GM12878 (cell line): ENCODE results near the gene DNASE2. TPM values are rescaled to one million over a fixed set of nuclear protein-coding genes. Genes with fewer than 3 reads are reported as not detected.

Experiments used
- ATAC-seq: fragments of 200-7000 bp; cut with Tn5 transposase; 3 replicates; pipeline ENCODE4 v1.9.1; 2020; ENCODE audit warnings: mild to moderate bottlenecking, moderate library complexity
- BruUV-seq: library from RNA; stranded (reverse); fragments of 400-500 nt; replicated peaks from 2 replicates; lab custom pipeline; 2021; lab: Mats Ljungman, UMichigan
- CTCF ChIA-PET: fragments of 300-600 bp; sonication (Branson Sonifier 250); formaldehyde crosslinking; extraction: SDS; loops from one replicate; lab custom pipeline; 2021; ENCODE audit warnings: inconsistent platforms; lab: Yijun Ruan, JAX
- POLR2A ChIA-PET: fragments of 350-600 bp; formaldehyde crosslinking; extraction: SDS; loops from one replicate; lab custom pipeline; 2021; ENCODE audit warnings: inconsistent platforms; lab: Charles Lee
- RAD21 ChIA-PET: fragments of 300-600 bp; sonication (Branson Sonifier 250); formaldehyde crosslinking; loops from one replicate; lab custom pipeline; 2023; ENCODE audit warnings: antibody characterized with exemption; ENCODE audit not compliant: unreplicated experiment; lab: Charles Lee
- SMC1A ChIA-PET: fragments of 300-600 bp; sonication (Branson Sonifier 250); formaldehyde crosslinking; loops from one replicate; lab custom pipeline; 2023; ENCODE audit not compliant: unreplicated experiment, uncharacterized antibody; lab: Charles Lee
- DNase-seq: peaks from one replicate; pipeline ENCODE4 v3.0.0-alpha.2; 2011; ENCODE audit warnings: low read depth, low spot score
- FAIRE-seq: peaks from 3 replicates; lab custom pipeline; 2011; peaks lifted over from hg19 to GRCh38; lab: Jason Lieb, UNC
- H2AFZ ChIP-seq: 2 replicates; pipeline ENCODE4 v1.6.0; 2011; ENCODE audit warnings: low read depth, low read length, control low read depth; ENCODE audit not compliant: control insufficient read depth
- H3K27ac ChIP-seq: 2 replicates; pipeline ENCODE4 v1.5.1; 2011; ENCODE audit warnings: control low read depth; ENCODE audit not compliant: control insufficient read depth, insufficient read depth
- H3K27me3 ChIP-seq, 2 experiments: replicated peaks in 1 of 2; 2 replicates each; pipeline versions ENCODE4 v1.6.0 to v1.6.1; 2011; ENCODE audit warnings: low read length in 1 of 2; ENCODE audit not compliant: control insufficient read depth in 2 of 2, insufficient read depth in 2 of 2
- H3K36me3 ChIP-seq, 2 experiments: 2 replicates each; pipeline ENCODE4 v1.5.1; 2011; ENCODE audit warnings: low read length in 1 of 2; ENCODE audit not compliant: control insufficient read depth in 2 of 2, insufficient read depth in 2 of 2
- H3K4me1 ChIP-seq: 2 replicates; pipeline ENCODE4 v1.6.1; 2011; ENCODE audit warnings: mild to moderate bottlenecking, low read length, moderate library complexity, mixed read lengths; ENCODE audit not compliant: control insufficient read depth, insufficient read depth
- H3K4me2 ChIP-seq: 2 replicates; pipeline ENCODE4 v1.6.0; 2011; ENCODE audit warnings: control low read depth; ENCODE audit not compliant: control insufficient read depth, insufficient read depth
- H3K4me3 ChIP-seq: fragments of 200-600 bp; sonication (generic); 2 replicates; pipeline ENCODE4 v1.5.1; 2016
- H3K79me2 ChIP-seq: 2 replicates; pipeline ENCODE4 v1.6.0; 2011; ENCODE audit warnings: low read length; ENCODE audit not compliant: control insufficient read depth, insufficient read depth
- H3K9ac ChIP-seq: 2 replicates; pipeline ENCODE4 v1.8.0; 2011; ENCODE audit warnings: low read length, control low read depth, mixed read lengths; ENCODE audit not compliant: control insufficient read depth, insufficient read depth
- H3K9me3 ChIP-seq: replicated peaks from 3 replicates; pipeline ENCODE4 v1.5.1; 2011; ENCODE audit warnings: mild to moderate bottlenecking, low read length; ENCODE audit not compliant: control insufficient read depth, insufficient read depth
- H4K20me1 ChIP-seq: 2 replicates; pipeline ENCODE4 v1.6.0; 2011; ENCODE audit not compliant: control insufficient read depth, insufficient read depth
- FOS ChIP-seq: IDR thresholded peaks from 3 replicates; pipeline ENCODE4 v1.6.1; 2011; ENCODE audit warnings: borderline replicate concordance; ENCODE audit not compliant: insufficient read length; ENCODE audit errors: extremely low read depth
- NFYB ChIP-seq: IDR thresholded peaks from 2 replicates; pipeline ENCODE4 v1.6.1; 2011; ENCODE audit warnings: low read depth, mild to moderate bottlenecking, low read length, improper control_type of control experiment, moderate library complexity; ENCODE audit not compliant: insufficient read depth
- POU2F2 ChIP-seq: IDR thresholded peaks from 3 replicates; pipeline ENCODE4 v1.6.1; 2011; ENCODE audit warnings: low read depth, mild to moderate bottlenecking, low read length, borderline replicate concordance
- RCOR1 ChIP-seq: conservative IDR thresholded peaks from 2 replicates; pipeline ENCODE4 v1.6.1; 2012; ENCODE audit warnings: low read depth, low read length, improper control_type of control experiment
- STAT1 ChIP-seq: fragments of 450-650 bp; conservative IDR thresholded peaks from 2 replicates; pipeline ENCODE4 v1.6.1; 2014; ENCODE audit warnings: antibody characterized with exemption, mild to moderate bottlenecking
- WRNIP1 ChIP-seq: IDR thresholded peaks from 2 replicates; pipeline ENCODE4 v1.6.1; 2011; ENCODE audit warnings: low read depth, low read length, improper control_type of control experiment, borderline replicate concordance
- YY1 ChIP-seq: IDR thresholded peaks from 2 replicates; pipeline ENCODE4 v1.6.1; 2011; ENCODE audit warnings: low read depth, mild to moderate bottlenecking, low read length
- ZNF24 ChIP-seq: fragments of 450-650 bp; IDR thresholded peaks from 2 replicates; pipeline ENCODE4 v1.6.1; 2017; ENCODE audit warnings: antibody characterized with exemption, mild to moderate bottlenecking
- WGBS: methylation state at CpG from one replicate; pipeline ENCODE4 v1.1.6; 2016; ENCODE audit warnings: low lambda C conversion rate; ENCODE audit not compliant: insufficient replicate concordance, insufficient coverage; ENCODE audit errors: missing lambda C conversion rate; 5-methylcytosine and 5-hydroxymethylcytosine counted together
- in situ Hi-C: fragments of 300-500 bp; cut with MboI; formaldehyde crosslinking; loops from 9 replicates; pipeline ENCODE4 v1.14.3; 2018; ENCODE audit warnings: mixed read lengths
- intact Hi-C: fragments of 100-400 bp; cut with micrococcal nuclease; formaldehyde crosslinking; loops from one replicate; pipeline ENCODE4 v1.14.2; 2022; ENCODE audit not compliant: unreplicated experiment
- polyA plus RNA-seq, 11 experiments: library from polyadenylated mRNA; depleted of rRNA in 4 of 11; unstranded in 6 of 11; stranded (reverse) in 5 of 11; fragments of >200 nt; fragmentation: Nextera tagmentation in 4 of 11; fragmentation: Illumina TruSeq in 1 of 11; extraction: Ambion mirVana in 4 of 11; extraction: Trizol in 1 of 11; gene quantifications; 1 replicate in 1 of 11; 2 replicates in 10 of 11; pipeline versions ENCODE4 v1.2.1 to v1.2.3, GENCODE V29; 2011 to 2016; ENCODE audit warnings: inconsistent platforms in 2 of 11, missing spikeins in 2 of 11, low read depth in 1 of 11
- total RNA-seq, 4 experiments: library from RNA; depleted of rRNA in 3 of 4; stranded (reverse); fragments of >200 nt in 3 of 4; fragmentation: Illumina TruSeq in 1 of 4; extraction: Trizol in 1 of 4; gene quantifications; 2 replicates each; pipeline versions ENCODE4 v1.2.1 to v1.2.3, GENCODE V29; 2013 to 2021
- TF ChIP-seq, protein P1 (sequence below): fragments of 450-650 bp; IDR thresholded peaks from 2 replicates; pipeline ENCODE4 v1.6.1; 2017; ENCODE audit warnings: antibody characterized with exemption, mild to moderate bottlenecking, moderate library complexity

DNASE2 gene
- total and polyA plus RNA-seq, 10 of the 15 experiments (the other 5 are each of a cell fraction or from before 2014, with no cell fraction given), result 4.9 to 32.1 (median 22.0) TPM

DNA sequence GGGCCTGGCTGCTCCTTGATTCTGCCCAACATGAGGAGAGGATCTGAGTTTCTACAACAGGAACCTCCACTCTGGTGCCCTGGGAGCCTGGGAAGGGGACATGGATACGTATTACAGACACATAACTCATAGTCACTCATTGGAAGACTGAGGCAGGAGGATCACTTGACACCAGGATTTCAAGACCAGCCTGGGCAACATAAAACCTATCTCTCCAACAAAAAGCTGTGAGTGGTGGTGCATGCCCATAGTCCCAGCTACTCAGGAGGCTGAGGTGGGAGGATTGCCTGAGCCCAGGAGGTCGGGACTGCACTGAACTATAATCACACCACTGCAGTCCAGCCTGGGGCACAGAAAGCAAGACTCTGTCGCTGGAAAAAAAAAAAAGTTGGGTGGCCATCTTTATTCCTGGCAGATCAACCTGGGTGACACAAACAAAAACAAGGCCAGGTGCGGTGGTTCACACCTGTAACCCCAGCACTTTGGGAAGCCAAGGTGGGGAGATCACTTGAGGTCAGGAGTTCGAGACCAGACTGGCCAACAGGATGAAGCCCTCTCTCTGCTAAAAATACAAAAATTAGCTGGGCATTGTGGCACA lies 6.9 kb upstream of the DNASE2 start:
- peaks cover 10% of the 10 kb centered on the region for H3K79me2 ChIP-seq
- in situ Hi-C loops, result loop anchor here (10.0 kb wide), 1 partner anchor 207 kb away; no protein-coding TSS in a partner anchor
- H2AFZ ChIP-seq, result no peak overlapping the region
- H4K20me1 ChIP-seq, result no peaks in the 10 kb centered on the region
- no peak overlapping the region for H3K27ac ChIP-seq
- SMC1A ChIA-PET, result interaction anchor here (1.5 kb wide), 1 partner anchor 12 kb away, joined by 4 read pairs; no protein-coding TSS in a partner anchor
- WGBS, result 21% methylated on average over 5 of the region's 5 CpGs
- no peaks in the 10 kb centered on the region for H3K36me3 ChIP-seq
- peaks cover 7% of the 10 kb centered on the region for H3K9me3 ChIP-seq
- RAD21 ChIA-PET, result interaction anchor here (0.6 kb wide), 1 partner anchor 124 kb away, joined by 3 read pairs; no protein-coding TSS in a partner anchor
- FAIRE-seq (no peak), DNase-seq (no peak), ATAC-seq (no peak)
- intact Hi-C loops, result no loop called here
- TF ChIP-seq, protein P1, sequence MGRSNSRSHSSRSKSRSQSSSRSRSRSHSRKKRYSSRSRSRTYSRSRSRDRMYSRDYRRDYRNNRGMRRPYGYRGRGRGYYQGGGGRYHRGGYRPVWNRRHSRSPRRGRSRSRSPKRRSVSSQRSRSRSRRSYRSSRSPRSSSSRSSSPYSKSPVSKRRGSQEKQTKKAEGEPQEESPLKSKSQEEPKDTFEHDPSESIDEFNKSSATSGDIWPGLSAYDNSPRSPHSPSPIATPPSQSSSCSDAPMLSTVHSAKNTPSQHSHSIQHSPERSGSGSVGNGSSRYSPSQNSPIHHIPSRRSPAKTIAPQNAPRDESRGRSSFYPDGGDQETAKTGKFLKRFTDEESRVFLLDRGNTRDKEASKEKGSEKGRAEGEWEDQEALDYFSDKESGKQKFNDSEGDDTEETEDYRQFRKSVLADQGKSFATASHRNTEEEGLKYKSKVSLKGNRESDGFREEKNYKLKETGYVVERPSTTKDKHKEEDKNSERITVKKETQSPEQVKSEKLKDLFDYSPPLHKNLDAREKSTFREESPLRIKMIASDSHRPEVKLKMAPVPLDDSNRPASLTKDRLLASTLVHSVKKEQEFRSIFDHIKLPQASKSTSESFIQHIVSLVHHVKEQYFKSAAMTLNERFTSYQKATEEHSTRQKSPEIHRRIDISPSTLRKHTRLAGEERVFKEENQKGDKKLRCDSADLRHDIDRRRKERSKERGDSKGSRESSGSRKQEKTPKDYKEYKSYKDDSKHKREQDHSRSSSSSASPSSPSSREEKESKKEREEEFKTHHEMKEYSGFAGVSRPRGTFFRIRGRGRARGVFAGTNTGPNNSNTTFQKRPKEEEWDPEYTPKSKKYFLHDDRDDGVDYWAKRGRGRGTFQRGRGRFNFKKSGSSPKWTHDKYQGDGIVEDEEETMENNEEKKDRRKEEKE, result no peak
- TF ChIP-seq ZNF24 (no peak), FOS (no peak), STAT1 (no peak), YY1 (peak; percentile 24; the same call in 1 of the 2 replicates), WRNIP1 (no peak), NFYB (no peak), POU2F2 (no peak), RCOR1 (no peak)
- H3K4me2 ChIP-seq, result no peak overlapping the region
- POLR2A ChIA-PET, result no interaction called here
- no peak overlapping the region for H3K9ac ChIP-seq
- CTCF ChIA-PET, result interaction anchor here (0.6 to 13.2 kb wide), 2 partner anchors 75 to 139 kb away, joined by 3 to 182 read pairs; no protein-coding TSS in a partner anchor
- no TSS peak for BruUV-seq
- H3K27me3 ChIP-seq, result no peaks in the 10 kb centered on the region; a peak in 1 of 4 replicates
- H3K4me1 ChIP-seq, result peaks cover 19% of the 10 kb centered on the region
- H3K4me3 ChIP-seq, result no peak overlapping the region
